ENCODE measurements around the gene KPNA6.
A peak's percentile ranks its signal among the peaks of the same experiment; 100 is the strongest.

Gene KPNA6

DNA sequence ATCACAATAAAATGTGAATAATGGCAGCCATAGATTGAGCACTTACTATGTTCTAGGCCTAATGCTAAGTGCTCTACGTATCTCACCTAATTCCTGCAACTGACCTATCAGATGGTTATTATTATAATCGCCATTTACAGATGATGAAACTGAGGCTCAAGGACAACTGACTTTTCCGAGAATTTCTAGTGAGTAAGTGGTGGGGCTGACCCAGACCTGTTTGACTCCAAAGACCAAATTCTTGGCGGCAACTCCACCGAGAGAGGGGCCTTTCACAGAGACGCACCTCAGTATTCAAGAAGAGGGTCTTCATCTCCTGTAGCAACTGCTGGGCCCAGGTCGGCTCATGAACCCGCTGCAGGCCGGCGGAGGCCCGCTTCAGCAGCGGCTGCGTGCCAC lies 113.7 kb downstream of the KPNA6 start:
- DNase-seq = no peak

DNA sequence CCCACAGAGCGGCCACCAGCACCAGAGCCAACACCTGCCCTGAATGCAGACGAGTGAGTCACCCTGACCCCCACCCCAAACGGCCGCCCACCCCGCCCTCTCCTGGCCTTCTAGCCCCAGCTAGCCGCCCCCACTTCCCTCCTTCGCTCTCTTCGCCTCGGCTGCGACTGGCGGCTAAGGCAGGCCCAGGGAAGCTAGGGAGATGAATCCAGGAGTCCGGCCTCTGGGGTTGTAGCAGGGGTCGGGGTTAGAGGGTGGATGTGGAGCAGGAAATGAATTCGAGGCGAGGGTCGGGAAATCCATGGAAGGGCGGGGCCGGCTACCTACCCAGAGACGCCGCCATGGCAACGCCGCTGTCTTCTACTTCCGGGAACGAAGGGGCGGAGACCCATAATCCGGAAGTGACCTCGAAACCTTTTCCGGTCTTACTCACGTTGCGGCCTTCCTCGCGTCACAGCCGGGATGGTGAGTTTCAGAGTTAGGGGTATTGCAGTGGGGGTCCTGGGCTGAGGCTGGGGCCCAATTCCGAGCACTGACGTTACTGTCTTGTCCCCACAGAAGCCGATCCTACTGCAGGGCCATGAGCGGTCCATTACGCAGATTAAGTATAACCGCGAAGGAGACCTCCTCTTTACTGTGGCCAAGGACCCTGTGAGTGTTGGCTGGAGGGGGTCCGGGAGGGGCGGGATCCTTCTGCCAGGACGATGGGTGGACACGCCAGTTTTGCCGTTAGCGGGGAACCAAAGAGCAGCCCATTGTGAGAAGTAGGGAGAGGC lies 114.3 kb downstream of the KPNA6 start, which contains the start of the genes EIF3I and TMEM234:
Gene EIF3I (plus strand): TSS at position 428 of the 776 bp plus-strand sequence. CDS start 35 bp downstream, at position 463.
Gene TMEM234 (minus strand): TSS at position 374 of the 776 bp plus-strand sequence. CDS start 31 bp downstream, at position 343.
- peak; percentile 91 for DNase-seq

DNA sequence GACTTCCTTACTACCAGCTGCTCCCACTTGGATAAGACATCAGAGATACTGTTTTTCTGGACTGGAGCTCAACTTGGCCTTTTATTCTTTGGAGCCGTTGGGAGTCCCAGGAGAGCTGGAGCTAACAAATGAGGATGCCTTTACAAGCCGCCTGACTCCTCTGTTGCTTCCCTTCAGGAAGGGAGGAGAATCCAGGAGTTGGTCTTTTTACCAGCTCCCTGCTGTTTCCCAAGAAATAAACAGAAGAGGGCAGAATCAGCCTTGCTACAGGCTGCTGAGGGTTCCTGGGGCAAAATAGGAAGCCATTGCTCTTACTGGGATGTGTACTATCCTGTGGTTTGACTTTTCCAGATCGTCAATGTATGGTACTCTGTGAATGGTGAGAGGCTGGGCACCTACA lies 115.8 kb downstream of the KPNA6 start:
- no peak for DNase-seq

DNA sequence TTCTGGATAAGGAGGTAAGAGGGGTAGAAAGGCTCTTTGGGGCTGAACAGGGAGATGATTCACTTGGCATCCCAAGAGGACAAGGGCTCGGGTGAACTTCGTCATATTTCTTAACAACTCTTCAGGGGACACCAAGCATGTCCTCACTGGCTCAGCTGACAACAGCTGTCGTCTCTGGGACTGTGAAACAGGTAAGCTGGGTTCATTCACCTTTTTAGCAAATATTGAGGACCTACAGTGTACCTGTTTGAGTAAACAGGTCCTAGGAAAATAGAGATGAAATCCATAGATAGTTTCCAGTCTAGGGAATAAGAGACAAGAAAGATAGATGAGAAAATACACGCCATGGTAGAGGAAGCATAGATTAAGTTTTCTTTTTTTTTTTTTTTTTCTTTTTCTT lies 116.4 kb downstream of the KPNA6 start:
- no peak for DNase-seq

Measured in fibroblast of skin of abdomen (primary cell).